Spleen (tissue), 11 donors: ENCODE data around the gene DNASE1L2. TPM values are rescaled to one million over a fixed set of nuclear protein-coding genes. Genes with fewer than 3 reads are reported as not detected.

Experiments used
- DNase-seq: peaks from one replicate; pipeline ENCODE4 v3.0.0-alpha.2; 2020
- H3K27ac ChIP-seq, 8 donors: fragments of 200-600 bp; sonication (generic) in 7 of 8; 1 replicate in 4 of 8; 2 replicates in 4 of 8; pipeline versions ENCODE4 v1.5.0 to v1.8.0; 2016 to 2021; ENCODE audit warnings: inconsistent platforms in 4 of 8, mild to moderate bottlenecking in 4 of 8, moderate library complexity in 1 of 8
- H3K27me3 ChIP-seq, 7 donors: fragments of 200-600 bp; sonication (generic) in 6 of 7; replicated peaks in 1 of 7; 1 replicate in 4 of 7; 2 replicates in 3 of 7; pipeline versions ENCODE4 v1.5.0 to v1.8.0; 2016 to 2021; ENCODE audit warnings: inconsistent platforms in 3 of 7, mild to moderate bottlenecking in 1 of 7
- H3K36me3 ChIP-seq, 6 donors: fragments of 200-600 bp; sonication (generic) in 5 of 6; 1 replicate in 4 of 6; 2 replicates in 2 of 6; pipeline versions ENCODE4 v1.5.0 to v1.8.0; 2016 to 2021; ENCODE audit warnings: inconsistent platforms in 2 of 6
- H3K4me1 ChIP-seq, 6 donors: fragments of 200-600 bp; sonication (generic) in 5 of 6; 1 replicate in 3 of 6; 2 replicates in 3 of 6; pipeline versions ENCODE4 v1.5.0 to v1.8.0; 2016 to 2021; ENCODE audit warnings: inconsistent platforms in 3 of 6
- H3K4me3 ChIP-seq, 8 donors: fragments of 200-600 bp; sonication (generic) in 7 of 8; 1 replicate in 4 of 8; 2 replicates in 4 of 8; pipeline versions ENCODE4 v1.5.0 to v1.8.0; 2016 to 2021; ENCODE audit warnings: inconsistent platforms in 4 of 8, mild to moderate bottlenecking in 4 of 8, moderate library complexity in 2 of 8
- H3K9me3 ChIP-seq, 8 donors: fragments of 200-600 bp; sonication (generic) in 7 of 8; 1 replicate in 4 of 8; 2 replicates in 4 of 8; pipeline versions ENCODE4 v1.5.0 to v1.8.0; 2016 to 2021; ENCODE audit warnings: inconsistent platforms in 4 of 8
- CTCF ChIP-seq, 11 experiments: fragments of 200-600 bp in 7 of 11; fragments of 450-650 bp in 4 of 11; sonication (generic) in 4 of 11; IDR thresholded peaks in 8 of 11; conservative IDR thresholded peaks in 3 of 11; 1 replicate in 7 of 11; 2 replicates in 4 of 11; pipeline versions ENCODE4 v1.4.0 to v1.8.0; 2016 to 2021; ENCODE audit warnings: antibody characterized with exemption in 11 of 11, inconsistent platforms in 4 of 11, mild to moderate bottlenecking in 1 of 11
- POLR2A ChIP-seq, 3 donors: fragments of 450-650 bp; IDR thresholded peaks; one replicate each; pipeline ENCODE4 v1.5.1; 2017; ENCODE audit warnings: antibody characterized with exemption in 3 of 3, mild to moderate bottlenecking in 1 of 3
- POLR2AphosphoS5 ChIP-seq, 3 donors: sonication (generic); formaldehyde crosslinking; IDR thresholded peaks; one replicate each; pipeline ENCODE4 v1.5.1; 2017; ENCODE audit warnings: antibody characterized with exemption in 3 of 3
- WGBS, 5 donors: extraction: QIAGEN DNeasy Blood & Tissue Kit in 3 of 5; methylation state at CpG; one replicate each; pipeline versions ENCODE4 v1.1.5 to v1.1.7; 2013 to 2018; 5-methylcytosine and 5-hydroxymethylcytosine counted together
- intact Hi-C: fragments of 100-400 bp; cut with DNase I; formaldehyde crosslinking; loops from one replicate; pipeline ENCODE4 v1.15.0; 2023; ENCODE audit warnings: low total_unique reads
- polyA plus RNA-seq, 3 donors: library from polyadenylated mRNA; stranded (reverse); fragments of 200-250 nt; gene quantifications; one replicate each; pipeline ENCODE4 v1.2.1, GENCODE V29; 2013
- total RNA-seq, 7 donors: library from RNA; depleted of rRNA in 3 of 7; stranded (reverse); fragments of >200 nt in 3 of 7; fragmentation: NEBNext Ultra II Directional in 4 of 7; extraction: Animal tissue kit (Norgen Biotek cat#: 25700) in 4 of 7; gene quantifications; one replicate each; pipeline versions ENCODE4 v1.1.0 to v1.2.1, GENCODE V29; 2016 to 2021
- donor health status: healthy with polysubstance abuse.
- donor health status: DM: no; HTN: no; CAD: no; lungs with moderate emphysema.
- donor health status: DM: no; HTN: no; CAD: no.
- donor health status: Bipolar disorder and iron deficiency.
- donor health status: healthy.
- donor health status: DM: no; HTN: no; CAD: no.
- donor health status: DM: yes; HTN: yes; CAD: no.

Gene DNASE1L2
- total and polyA plus RNA-seq, 10 donors, result 0.59 to 2.2 (median 1.2) TPM

- no peak overlapping the region for H3K4me3 ChIP-seq
- intact Hi-C loops, result no loop called here
- 92 to 98% (median 96%) methylated on average over 5 to 19 of the region's 19 CpGs for WGBS, 5 donors
- H3K27me3 ChIP-seq, result peaks cover 0 to 3% (median 1%) of the 10 kb centered on the region in 7 donors
- DNase-seq, result no peak
- peaks cover 0 to 16% (median under 1%) of the 10 kb centered on the region in 6 donors for H3K4me1 ChIP-seq
- H3K36me3 ChIP-seq, result peaks cover 0 to 86% (median 46%) of the 10 kb centered on the region in 6 donors
- no peak overlapping the region for H3K27ac ChIP-seq
- TF ChIP-seq POLR2AphosphoS5 (IDR thresholded peaks at IDR 0.05) (peak in 1 of 3 donors; percentile 34), CTCF (IDR thresholded peaks at IDR 0.05 in 8 of 11, conservative IDR thresholded peaks at IDR 0.05 in 3 of 11) (no peak)
- H3K9me3 ChIP-seq, result no peaks in the 10 kb centered on the region
Observed at GRCh38 chr16:2243031-2243528, 6.8 kb downstream of the DNASE1L2 start.

GRCh38 chr16:2243781-2244180, 7.5 kb downstream of the DNASE1L2 start:
- no peaks in the 10 kb centered on the region for H3K27me3 ChIP-seq
- H3K36me3 ChIP-seq, result peaks cover 0 to 83% (median 46%) of the 10 kb centered on the region in 6 donors
- H3K27ac ChIP-seq, result no peak overlapping the region
- H3K4me1 ChIP-seq, result peaks cover 0 to 17% (median 0%) of the 10 kb centered on the region in 6 donors
- intact Hi-C loops, result no loop called here
- 85 to 97% (median 93%) methylated on average over 10 to 11 of the region's 11 CpGs for WGBS, 5 donors
- TF ChIP-seq POLR2AphosphoS5 (IDR thresholded peaks at IDR 0.05) (no peak), CTCF (IDR thresholded peaks at IDR 0.05 in 8 of 11, conservative IDR thresholded peaks at IDR 0.05 in 3 of 11) (no peak), POLR2A (IDR thresholded peaks at IDR 0.05) (no peak)
- H3K9me3 ChIP-seq, result no peaks in the 10 kb centered on the region
- H3K4me3 ChIP-seq, result no peak overlapping the region
- no peak for DNase-seq

GRCh38 chr16:2244301-2244700, 8.1 kb downstream of the DNASE1L2 start:
- H3K27me3 ChIP-seq, result no peaks in the 10 kb centered on the region
- 85 to 90% (median 88%) methylated on average over 9 to 17 of the region's 17 CpGs for WGBS, 5 donors
- DNase-seq, result no peak
- no peak overlapping the region for H3K4me3 ChIP-seq
- no peak overlapping the region for H3K27ac ChIP-seq
- intact Hi-C loops, result no loop called here
- H3K36me3 ChIP-seq, result peaks cover 0 to 78% (median 46%) of the 10 kb centered on the region in 6 donors
- H3K4me1 ChIP-seq, result peaks cover 0 to 21% (median under 1%) of the 10 kb centered on the region in 6 donors
- no peak for TF ChIP-seq POLR2AphosphoS5 (IDR thresholded peaks at IDR 0.05)
- TF ChIP-seq POLR2A (IDR thresholded peaks at IDR 0.05), result no peak
- no peak for TF ChIP-seq CTCF (IDR thresholded peaks at IDR 0.05 in 8 of 11, conservative IDR thresholded peaks at IDR 0.05 in 3 of 11)
- no peaks in the 10 kb centered on the region for H3K9me3 ChIP-seq

GRCh38 chr16:2244926-2245795, 8.9 kb downstream of the DNASE1L2 start:
- Histone ChIP-seq H3K27me3 (no peaks in the 10 kb centered on the region), H3K36me3 (peaks cover 0 to 70% (median 46%) of the 10 kb centered on the region in 6 donors), H3K27ac (no peak overlapping the region), H3K4me1 (peaks cover 2 to 29% (median 7%) of the 10 kb centered on the region in 6 donors), H3K9me3 (no peaks in the 10 kb centered on the region), H3K4me3 (no peak overlapping the region)
- DNase-seq, result no peak
- intact Hi-C loops, result no loop called here
- 93 to 96% (median 94%) methylated on average over 30 of the region's 30 CpGs for whole genome bisulfite sequencing, 5 donors
- TF ChIP-seq POLR2A (IDR thresholded peaks at IDR 0.05) (no peak), POLR2AphosphoS5 (IDR thresholded peaks at IDR 0.05) (no peak), CTCF (IDR thresholded peaks at IDR 0.05 in 8 of 11, conservative IDR thresholded peaks at IDR 0.05 in 3 of 11) (no peak)
